ELR (cell line): ENCODE measurements around the gene GNG4.
"Not testable (repeated sequence)": the region's sequence is repeated elsewhere in the genome, so short reads cannot be mapped to it uniquely, and the experiment has no call there.

ENCODE experiments used
- DNase-seq: peaks from one replicate; pipeline ENCODE4 v3.0.0-alpha.2; 2015; ENCODE audit warnings: low read depth

GNG4 gene

DNA sequence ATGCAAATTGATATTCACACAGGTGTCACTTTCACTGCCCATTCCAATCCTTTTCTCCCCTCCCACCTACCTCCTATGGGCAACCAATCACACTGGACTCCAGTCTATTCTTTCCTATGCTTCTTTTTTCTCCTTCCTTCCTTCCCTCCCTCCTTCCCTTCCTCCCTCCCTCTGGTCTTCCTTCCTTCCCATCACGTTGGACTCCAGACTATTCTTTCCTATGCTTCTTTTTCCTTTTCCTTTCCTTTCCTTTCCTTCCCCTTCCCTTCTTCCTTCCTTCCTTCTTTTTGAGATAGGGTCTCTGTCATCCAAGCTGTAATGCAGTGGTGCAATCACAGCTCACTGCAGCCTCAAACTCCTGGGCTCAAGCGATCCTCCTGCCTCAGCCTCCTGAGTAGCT lies 64.6 kb downstream of the GNG4 start:
- no peak for DNase-seq

DNA sequence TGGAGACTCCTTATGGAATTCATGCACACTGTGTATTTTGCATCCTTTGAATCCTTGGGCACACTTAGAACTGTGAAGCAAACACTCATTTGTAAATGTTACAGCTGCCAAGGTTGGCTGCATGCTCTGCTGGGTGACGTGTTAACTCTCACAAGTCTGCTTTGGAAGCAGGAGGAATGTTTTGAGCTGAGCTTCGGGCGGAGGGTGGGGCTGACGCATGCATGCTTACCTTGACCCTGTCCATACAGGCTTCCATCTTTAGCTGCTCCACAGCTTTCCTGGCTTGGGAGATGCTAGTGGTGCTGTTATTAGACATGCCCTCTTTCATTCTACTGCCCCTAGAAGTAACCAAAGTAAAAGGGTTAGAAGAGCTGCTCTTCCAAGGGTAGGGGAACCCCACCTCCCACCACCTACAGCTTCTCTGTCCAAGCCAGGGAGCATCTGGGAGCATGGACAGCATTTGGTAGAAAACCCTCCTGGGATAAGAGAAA lies 66.0 kb downstream of the GNG4 start:
- DNase-seq: no peak

DNA sequence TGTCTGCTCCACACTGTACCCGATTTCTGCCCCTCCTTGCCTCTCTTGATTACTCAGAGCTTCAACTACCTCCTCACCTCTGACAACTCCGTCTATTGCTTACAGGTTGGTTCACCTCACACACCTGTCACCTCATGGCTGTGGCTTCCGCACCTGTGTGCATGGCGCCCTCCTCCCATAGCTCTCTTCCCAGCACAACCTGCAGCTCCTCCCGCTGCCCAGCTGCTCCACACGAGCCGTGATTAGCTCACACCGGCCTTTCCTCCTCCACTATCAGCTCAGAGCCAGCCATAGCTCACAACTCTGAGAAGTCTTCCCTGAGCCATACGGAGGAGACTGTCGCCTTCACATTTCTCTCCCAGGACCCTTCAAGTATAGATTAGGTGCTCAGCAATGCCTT lies 67.5 kb downstream of the GNG4 start:
- no peak for DNase-seq

DNA sequence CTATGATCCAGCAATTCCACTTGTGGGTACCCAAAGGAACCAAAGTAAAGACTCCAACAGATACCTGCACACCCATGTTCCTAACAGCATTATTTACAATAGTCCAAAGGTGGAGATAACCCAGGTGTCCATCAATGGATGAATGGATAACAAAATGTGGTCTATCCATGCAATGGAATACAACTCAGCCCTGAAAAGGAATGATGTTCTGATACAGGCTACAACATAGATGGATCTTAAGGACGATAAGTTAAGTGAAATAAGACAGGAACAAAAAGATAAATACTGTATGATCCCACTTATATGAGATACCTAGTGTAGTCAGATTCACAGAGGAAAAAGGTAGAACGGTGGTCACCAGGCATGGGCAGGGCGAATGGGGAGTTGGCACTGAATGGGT lies 69.7 kb downstream of the GNG4 start:
- DNase-seq: no peak

DNA sequence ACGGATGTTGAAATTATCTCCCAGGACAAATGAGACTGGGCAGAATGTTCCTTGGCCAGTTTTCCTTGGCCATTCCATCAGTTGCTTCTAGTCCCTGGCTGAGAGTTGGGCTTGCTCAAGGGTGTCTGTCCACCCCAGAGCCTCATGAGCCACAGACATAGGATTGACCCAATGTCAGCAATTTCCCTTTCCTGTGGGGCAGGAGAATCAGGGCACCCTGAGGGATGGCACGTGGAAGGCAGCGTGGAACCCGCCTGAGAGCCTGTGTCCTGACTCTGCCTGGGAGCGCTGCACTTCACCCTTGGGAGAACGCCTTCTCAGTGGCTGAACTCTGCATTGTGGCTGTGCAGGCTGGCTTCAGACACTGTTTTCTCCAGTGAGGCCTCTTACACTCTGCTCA lies 74.0 kb downstream of the GNG4 start:
- DNase-seq: no peak

DNA sequence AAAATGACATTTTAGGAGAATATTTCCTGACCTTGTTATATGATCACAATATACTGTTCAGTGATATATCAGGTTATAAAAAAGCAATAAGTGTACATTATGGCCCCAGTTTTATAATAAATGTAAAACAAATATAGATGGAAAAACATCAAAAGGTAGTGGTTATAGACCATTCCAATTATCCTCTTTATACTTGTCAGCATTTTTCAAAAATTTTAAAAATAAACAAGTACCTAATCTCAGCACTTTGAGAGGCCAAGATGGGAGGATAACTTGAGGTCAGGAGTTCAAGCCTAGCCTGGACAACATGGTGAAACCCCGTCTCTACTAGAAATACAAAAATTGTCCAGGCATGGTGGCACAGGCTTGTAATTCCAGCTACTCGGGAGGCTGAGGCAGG lies 75.7 kb downstream of the GNG4 start:
- DNase-seq: no peak

DNA sequence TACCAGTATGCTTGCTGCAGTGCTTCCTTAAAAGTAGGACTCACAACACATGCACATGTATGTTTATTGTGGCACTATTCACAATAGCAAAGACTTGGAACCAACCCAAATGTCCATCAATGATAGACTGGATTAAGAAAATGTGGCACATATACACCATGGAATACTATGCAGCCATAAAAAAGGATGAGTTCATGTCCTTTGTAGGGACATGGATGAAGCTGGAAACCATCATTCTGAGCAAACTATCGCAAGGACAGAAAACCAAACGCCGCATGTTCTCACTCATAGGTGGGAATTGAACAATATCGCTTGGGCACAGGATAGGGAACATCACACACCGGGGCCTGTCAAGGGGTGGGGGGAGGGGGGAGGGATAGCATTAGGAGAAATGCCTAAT lies 76.6 kb downstream of the GNG4 start:
- not testable (repeated sequence) for DNase-seq

DNA sequence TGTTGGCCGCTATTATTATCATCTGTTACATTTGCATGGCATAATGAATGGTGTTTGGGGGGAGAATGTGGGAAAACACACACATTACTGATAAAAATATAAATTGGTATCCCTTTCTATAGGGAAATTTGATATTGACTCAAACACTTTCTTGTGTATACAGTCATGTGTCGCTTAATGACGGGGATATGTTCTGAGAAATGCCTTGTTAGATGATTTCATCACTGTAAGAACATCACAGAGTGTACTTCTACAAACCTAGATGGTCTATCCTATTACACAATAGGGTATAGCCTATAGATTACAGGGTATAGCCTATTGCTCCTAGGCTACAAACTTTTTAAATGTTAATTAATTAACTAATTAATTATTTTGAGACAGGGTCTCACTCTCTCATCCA lies 78.1 kb downstream of the GNG4 start:
- DNase-seq: no peak

DNA sequence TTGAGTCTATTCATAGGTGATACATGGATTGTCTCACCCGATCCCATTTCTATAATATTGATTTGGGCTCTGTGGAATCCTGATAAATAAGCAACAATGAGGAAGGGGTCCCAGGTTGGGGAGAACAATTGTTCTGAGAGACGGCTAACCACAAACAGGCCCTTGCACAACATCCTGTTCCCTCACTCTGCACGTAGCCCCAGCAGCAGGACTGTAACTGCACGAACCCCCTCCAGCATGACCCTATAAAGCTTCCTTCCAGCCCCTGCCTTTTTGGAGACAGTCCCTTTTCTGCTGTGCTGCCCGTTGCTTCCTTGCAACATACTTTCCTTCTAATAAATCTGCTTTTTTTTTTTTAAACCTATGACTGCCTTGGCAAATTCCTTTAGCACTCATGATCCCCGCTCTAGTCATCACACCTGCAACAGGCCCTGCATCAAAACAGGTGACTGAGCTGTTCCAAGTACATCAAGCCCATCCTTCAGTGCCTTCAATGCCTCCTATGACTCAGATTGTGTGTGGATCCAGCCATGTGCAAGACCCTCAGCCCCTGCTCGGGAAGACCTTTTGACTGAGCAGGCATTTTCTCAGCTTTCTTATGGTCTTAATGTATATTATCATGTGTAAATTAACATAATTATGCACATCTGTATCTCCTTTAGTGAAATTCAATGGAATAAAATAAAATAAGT lies 81.6 kb downstream of the GNG4 start:
- no peak for DNase-seq

DNA sequence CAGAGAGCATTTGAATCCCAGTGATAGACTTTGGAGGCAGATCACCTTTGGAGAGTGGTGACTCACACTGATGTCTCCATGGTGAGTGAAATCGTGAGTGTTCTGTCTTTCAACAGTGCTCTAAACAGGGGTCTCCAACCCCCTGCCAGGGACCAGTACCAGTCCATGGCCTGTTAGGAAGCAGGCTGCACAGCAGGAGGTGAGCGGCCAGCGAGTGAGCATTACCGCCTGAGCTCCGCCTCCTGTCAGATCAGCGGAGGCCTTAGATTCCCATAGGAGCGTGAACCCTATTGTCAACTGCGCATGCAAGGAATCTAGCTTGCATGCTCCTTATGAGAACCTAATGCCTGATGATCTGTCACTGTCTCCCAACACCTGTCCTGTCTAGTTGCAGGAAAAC lies 83.5 kb downstream of the GNG4 start:
- DNase-seq: no peak

DNA sequence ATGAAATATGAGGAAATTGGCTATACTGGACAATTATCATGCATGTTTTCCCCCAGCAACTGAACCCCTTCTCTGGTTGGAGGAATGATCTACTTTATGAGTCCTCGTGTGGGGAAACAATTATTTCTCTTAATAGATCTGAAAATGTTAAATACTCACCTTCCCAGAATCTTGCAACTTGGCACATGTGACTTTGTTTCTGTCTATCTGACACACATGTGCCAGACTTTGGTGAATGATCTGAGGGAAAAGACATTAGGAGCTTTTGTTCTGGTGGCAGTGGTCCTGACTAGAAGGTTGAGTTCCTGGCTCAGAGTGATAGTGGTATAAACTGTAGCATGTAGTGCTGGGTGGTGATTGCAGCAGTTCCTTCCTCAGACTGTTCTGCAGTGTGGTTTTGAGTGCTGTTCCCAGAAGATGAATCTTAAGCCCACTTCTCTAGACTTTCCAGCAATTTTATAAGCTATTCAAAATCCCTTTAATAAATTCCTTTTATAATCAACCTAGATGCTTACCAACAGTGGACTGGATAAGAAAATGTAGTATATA lies 86.0 kb downstream of the GNG4 start:
- DNase-seq: no peak

DNA sequence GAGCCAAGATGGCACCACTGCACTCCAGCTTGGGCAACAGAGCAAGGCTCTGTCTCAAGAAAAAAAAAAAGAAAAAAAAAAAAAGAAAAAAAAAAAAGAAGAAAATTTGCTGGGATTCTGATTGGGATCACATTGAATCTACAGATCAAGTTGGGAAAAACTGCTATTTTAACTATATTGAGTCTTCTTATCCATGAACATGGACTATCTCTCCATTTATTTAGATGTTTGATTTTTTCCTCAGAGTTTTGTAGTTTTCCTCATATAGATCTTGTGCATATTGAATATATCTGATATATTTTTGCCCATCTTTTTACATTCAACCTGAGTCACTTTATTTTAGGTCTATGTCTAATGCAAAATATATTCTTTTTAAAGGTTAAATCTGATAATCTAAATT lies 87.0 kb downstream of the GNG4 start:
- no peak for DNase-seq

DNA sequence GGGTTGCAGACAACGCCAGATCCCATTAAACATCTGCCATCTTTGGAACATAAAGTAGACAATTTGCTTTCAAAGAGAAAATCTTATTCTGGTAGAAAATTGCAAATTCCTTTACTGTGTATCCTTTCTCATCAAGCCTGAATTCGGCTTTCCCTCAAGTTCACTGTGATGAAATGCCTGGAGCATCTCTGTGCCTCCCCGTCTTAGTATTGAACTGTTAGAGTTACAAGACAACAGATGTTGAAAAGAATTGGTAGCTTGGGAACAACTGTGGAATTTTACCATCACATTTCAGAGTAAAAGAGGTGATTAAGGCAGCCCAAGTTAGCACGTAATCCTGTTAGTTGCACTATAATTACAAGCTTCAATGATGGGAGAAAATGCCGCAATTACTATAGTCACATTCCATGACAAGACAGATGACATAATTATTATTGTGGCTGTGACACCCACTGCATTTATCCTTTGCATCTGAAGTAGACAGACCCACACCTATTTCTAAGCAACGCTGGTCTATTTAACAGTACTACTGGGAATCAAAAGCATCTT lies 90.9 kb downstream of the GNG4 start:
- no peak for DNase-seq

DNA sequence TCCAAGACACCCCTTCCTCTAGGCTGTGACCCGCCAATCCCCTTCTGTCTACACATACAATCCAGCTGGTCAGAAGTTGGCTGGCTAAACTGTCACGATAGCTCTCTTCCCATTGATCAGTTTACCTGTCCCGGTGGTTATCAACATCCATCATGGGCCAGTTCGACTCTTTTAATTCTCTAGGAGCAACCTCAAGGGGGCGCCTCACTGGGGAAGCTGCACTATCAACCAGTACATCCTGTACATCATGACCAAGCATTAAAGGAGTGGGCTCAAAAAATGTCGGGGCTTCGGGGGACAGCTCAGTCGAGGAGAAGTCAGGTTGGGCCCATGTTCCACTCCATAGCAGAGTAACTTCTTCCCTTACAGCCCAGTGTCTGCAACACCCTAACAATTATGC lies 92.1 kb downstream of the GNG4 start:
- DNase-seq: peak; percentile 6

DNA sequence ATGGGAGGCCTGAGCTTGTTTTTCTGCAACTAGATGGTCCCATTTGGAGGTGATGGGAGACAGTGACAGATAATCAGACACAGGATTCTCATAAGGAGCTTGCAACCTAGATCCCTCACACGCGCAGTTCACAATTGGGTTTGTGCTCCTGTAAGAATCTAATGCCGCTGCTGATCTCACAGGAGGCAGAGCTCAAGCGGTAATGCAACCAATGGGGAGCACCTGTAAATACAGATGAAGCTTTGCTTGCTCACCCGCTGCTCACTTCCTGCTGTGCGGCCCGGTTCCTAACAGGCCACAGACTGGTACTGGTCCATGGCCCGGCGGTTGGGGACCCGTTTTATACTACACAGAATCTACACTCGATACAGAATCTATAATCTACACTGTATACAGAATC lies 92.8 kb downstream of the GNG4 start:
- no peak for DNase-seq

DNA sequence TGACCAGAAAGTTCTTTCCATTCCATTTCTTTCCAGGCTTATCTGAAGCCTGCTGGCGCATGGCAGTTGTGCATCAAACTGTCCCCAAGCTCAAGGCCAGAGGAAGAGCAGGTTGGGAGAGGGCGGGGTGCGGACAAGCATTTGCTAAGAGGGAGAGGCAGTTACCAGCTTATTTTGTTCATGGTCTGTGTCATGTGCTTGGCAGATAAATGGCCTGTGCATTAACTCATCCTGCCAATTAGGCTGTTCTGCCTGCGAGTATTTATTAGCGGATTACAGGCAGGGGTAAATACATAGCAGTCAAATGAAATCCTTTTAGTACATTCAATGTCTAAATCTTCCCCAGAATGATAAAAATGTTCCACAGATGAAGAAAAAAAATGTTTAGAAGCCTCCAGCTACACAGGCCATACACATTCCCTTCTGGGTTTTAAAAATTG lies 96.5 kb downstream of the GNG4 start:
- DNase-seq: no peak

DNA sequence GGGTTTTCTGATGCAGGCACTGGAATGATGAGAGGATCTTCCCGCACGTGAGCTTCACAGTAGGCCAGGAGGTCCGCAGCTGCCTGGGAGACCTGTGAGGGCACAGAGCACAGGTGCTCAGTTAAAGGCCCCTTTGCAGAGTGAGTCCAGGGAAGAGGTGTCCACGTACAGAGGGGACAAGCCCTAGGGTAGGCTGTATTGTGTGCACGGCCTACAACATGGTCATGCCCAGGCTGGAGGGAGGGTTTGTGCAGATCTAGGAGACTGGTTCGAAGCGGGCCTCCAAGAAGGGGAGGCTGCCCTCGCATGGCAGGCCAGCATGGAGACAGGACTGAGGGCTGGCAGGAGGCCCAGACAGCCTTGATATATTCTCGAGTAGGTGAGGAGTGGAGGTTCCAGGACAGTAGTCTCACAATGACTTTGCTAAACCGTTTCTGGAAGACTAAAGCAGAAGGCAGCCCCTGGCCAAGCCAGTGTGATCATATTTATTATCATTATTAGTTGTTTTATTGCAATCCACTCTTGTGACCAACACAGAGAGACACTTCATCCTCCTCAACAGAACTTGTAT lies 97.4 kb downstream of the GNG4 start:
- no peak for DNase-seq

DNA sequence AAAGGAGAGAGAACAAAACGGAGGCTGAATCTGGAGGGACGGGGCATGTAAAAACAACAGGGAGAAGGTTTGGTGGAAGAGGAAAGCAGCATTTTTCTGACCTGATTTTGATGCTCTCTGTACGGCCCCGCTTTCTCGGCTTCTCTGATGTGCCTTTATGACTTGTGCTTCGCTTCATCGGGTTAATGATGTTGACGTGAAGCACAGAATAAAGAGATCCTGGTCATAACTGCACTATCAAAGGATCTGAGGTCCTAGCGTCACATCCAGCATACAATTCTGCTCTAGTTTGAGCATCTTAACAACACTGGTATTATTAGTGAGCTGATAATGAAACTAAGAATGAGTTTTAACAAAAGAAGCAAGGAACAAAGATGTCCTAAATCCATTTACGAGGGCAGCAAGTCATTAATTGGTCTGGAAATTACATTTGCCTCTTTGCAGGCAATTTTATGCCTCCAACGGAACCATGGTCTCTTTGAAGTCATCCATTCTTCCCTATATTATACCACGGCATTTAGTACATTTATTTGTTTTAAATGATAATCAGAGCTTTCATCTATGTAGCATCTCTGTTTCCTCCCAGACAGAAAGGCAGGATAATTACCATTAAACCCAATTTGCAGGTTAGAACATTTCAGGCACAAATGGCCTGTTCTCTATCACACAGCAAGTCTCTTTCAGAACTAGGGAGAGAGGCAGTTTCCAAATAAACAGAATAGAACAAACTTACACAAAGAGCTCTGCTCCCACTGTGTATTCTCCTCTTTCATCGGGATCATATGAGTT lies 100.0 kb downstream of the GNG4 start:
- no peak for DNase-seq

DNA sequence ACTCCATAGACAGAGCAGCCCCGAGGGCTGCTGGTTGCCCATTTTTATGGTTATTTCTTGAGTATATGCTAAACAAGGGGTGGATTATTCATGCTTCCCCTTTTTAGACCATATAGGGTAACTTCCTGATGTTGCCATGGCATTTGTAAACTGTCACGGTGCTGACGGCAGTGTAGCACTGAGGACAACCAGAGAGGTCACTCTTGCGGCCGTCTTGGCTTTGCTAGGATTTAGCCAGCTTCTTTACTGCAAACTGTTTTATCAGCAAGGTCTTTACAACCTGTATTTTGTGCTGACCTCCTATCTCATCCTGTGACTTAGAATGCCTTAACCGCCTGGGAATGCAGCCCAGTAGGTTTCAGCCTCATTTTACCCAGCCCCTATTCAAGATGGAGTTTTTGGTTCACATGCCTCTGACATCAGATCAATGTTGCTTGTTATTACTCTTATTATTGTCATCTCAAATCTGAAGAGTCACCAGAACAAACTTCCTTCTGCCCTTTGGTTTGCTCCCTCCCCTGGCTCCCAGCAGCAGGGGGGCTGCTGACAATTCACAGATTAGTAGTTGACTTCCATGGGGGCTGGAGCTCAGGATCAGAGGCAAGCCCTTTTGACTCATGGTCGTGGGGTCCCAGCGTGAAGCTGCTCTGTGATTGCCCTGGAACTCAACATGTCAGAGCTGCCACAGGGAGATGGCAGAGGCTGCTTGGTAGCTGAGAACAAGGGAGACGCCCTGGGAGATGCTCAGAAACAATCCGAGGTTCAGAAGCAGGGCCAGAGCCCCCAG lies 103.0 kb downstream of the GNG4 start:
- not testable (repeated sequence) for DNase-seq

DNA sequence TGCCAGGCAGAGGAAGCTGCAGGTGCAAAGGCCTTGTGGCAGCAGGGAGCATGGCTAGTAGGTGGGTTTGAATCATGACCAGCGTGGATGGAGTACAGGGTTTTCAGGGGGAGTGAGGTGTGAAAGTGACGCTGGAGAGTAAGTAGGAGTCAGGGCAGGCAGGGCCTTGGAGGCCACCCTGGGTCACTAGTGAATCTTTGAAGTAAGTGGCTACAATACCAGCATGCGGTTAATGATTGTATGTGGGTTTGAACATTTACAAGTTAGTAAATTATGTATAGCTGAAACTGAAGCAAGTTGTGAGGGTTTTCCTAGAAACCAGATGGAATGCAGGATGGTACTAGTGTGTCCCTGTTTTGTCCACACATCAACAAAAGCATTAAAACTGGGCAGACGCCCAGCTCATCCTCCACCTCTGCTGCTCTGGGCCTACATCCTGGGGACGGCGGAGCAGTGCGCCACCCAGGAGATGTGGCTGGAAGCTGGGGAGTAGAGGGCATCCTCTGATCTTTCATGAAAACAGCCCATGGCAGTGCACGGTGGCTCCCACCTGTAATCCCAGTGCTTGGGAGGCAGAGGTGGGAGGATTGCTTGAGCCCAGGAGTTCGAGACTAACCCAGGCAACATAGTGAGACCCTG lies 104.2 kb downstream of the GNG4 start:
- no peak for DNase-seq

DNA sequence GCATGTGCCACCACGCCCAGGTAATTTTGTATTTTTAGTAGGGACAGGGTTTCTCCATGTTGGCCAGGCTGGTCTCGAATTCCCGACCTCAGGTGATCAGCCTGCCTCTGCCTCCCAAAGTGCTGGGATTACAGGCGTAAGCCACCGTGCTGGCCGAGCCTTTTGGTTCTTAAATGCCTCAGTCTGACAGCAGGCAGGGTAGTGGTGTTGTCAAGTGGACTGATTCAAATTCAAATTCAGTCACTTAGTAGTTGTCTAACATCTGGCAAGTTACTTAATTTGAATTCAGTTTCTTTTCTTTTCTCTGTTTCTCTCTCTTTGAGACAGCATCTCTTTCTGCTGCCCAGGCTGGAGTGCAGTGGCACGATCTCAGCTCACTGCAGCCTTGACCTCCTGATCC lies 106.7 kb downstream of the GNG4 start:
- DNase-seq: not testable (repeated sequence)
